ENCODE data around the gene CRYL1.

DNA sequence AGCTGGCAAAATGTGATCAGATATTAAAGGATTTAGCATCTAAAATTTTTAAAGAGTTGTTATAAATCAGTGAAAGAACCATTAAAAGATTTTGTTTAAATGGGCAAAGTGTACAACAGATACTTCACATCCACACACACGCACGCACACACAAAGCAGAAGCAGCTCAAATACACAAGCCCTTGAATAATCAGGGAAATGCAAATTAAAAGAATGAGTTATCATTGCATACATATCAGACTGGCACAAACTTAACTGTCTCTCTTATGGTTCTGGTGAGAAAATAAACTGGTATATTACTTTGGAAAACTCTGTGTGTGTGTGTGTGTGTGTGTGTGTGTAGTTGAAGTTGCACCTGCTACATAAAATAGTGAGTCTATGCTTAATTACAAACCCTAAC lies 59.3 kb downstream of the CRYL1 start:
- TF ChIP-seq, protein P1, sequence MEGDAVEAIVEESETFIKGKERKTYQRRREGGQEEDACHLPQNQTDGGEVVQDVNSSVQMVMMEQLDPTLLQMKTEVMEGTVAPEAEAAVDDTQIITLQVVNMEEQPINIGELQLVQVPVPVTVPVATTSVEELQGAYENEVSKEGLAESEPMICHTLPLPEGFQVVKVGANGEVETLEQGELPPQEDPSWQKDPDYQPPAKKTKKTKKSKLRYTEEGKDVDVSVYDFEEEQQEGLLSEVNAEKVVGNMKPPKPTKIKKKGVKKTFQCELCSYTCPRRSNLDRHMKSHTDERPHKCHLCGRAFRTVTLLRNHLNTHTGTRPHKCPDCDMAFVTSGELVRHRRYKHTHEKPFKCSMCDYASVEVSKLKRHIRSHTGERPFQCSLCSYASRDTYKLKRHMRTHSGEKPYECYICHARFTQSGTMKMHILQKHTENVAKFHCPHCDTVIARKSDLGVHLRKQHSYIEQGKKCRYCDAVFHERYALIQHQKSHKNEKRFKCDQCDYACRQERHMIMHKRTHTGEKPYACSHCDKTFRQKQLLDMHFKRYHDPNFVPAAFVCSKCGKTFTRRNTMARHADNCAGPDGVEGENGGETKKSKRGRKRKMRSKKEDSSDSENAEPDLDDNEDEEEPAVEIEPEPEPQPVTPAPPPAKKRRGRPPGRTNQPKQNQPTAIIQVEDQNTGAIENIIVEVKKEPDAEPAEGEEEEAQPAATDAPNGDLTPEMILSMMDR (IDR thresholded peaks at IDR 0.05; ENCODE audit: insufficient read depth, low read length, poor library complexity, severe bottlenecking) = no peak
- TF ChIP-seq EZH2phosphoT487 (conservative IDR thresholded peaks at IDR 0.05; ENCODE audit: low read length) = no peak

Data from SU-DHL-6 (cell line).